ENCODE measurements around the gene SDK1.

GRCh38 chr7:3393862-3394261 is 92.8 kb downstream of the SDK1 start:
- TF ChIP-seq, protein P1, sequence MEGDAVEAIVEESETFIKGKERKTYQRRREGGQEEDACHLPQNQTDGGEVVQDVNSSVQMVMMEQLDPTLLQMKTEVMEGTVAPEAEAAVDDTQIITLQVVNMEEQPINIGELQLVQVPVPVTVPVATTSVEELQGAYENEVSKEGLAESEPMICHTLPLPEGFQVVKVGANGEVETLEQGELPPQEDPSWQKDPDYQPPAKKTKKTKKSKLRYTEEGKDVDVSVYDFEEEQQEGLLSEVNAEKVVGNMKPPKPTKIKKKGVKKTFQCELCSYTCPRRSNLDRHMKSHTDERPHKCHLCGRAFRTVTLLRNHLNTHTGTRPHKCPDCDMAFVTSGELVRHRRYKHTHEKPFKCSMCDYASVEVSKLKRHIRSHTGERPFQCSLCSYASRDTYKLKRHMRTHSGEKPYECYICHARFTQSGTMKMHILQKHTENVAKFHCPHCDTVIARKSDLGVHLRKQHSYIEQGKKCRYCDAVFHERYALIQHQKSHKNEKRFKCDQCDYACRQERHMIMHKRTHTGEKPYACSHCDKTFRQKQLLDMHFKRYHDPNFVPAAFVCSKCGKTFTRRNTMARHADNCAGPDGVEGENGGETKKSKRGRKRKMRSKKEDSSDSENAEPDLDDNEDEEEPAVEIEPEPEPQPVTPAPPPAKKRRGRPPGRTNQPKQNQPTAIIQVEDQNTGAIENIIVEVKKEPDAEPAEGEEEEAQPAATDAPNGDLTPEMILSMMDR (IDR thresholded peaks at IDR 0.05; ENCODE audit: low read depth, low read length), result no peak
- TF ChIP-seq POLR2A (IDR thresholded peaks at IDR 0.05; ENCODE audit: extremely low read depth, insufficient read length), result no peak
- TF ChIP-seq MAX (IDR thresholded peaks at IDR 0.05; ENCODE audit: low read depth, low read length), result no peak

Measured in NB4 (cell line).